Thyroid gland (tissue), 4 donors: ENCODE results near the gene CCDC197.

Experiments
- POLR2A ChIP-seq, 2 donors: fragments of 450-650 bp; IDR thresholded peaks; one replicate each; pipeline ENCODE4 v1.6.1; 2017; ENCODE audit warnings: antibody characterized with exemption in 2 of 2, mild to moderate bottlenecking in 2 of 2, moderate library complexity in 1 of 2
- TF ChIP-seq, protein P1 (sequence below), 6 experiments: fragments of 200-600 bp in 3 of 6; fragments of 450-650 bp in 3 of 6; sonication (generic) in 3 of 6; IDR thresholded peaks; one replicate each; pipeline ENCODE4 v1.5.1; 2016 to 2019; ENCODE audit warnings: antibody characterized with exemption in 6 of 6, mild to moderate bottlenecking in 2 of 6, inconsistent platforms in 1 of 6, moderate library complexity in 1 of 6

DNA sequence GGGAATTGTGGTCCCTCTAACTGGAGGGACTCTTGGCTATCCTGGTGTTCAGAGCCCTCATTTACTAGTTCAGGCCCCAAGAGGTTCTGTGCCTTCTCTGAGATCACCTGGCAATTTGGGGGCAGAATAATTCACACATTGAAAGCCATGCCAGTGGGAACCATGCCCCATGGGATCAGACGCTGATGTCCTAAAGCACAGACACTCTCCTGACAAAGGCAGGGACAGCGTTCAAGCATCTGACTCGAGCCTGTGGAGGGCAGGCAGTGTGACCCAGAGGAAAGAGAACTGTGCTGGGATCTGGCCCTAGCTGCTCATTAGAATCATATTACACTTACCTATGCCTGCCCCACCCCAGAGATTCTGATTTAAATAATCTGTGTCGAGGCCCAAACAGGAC is 18.4 kb upstream of the CCDC197 start:
- no peak for TF ChIP-seq POLR2A (IDR thresholded peaks at IDR 0.05)
- TF ChIP-seq, protein P1, sequence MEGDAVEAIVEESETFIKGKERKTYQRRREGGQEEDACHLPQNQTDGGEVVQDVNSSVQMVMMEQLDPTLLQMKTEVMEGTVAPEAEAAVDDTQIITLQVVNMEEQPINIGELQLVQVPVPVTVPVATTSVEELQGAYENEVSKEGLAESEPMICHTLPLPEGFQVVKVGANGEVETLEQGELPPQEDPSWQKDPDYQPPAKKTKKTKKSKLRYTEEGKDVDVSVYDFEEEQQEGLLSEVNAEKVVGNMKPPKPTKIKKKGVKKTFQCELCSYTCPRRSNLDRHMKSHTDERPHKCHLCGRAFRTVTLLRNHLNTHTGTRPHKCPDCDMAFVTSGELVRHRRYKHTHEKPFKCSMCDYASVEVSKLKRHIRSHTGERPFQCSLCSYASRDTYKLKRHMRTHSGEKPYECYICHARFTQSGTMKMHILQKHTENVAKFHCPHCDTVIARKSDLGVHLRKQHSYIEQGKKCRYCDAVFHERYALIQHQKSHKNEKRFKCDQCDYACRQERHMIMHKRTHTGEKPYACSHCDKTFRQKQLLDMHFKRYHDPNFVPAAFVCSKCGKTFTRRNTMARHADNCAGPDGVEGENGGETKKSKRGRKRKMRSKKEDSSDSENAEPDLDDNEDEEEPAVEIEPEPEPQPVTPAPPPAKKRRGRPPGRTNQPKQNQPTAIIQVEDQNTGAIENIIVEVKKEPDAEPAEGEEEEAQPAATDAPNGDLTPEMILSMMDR (IDR thresholded peaks at IDR 0.05) = no peak
